HepG2 (cell line): ENCODE data around the gene NPHS1. TPM values are rescaled to one million over a fixed set of nuclear protein-coding genes. Genes with fewer than 3 reads are reported as not detected.

Experiments used
- ETV5 ChIP-seq: IDR thresholded peaks from 2 replicates; pipeline ENCODE4 v1.6.1; 2018; ENCODE audit warnings: missing biosample characterization, missing genetic modification reagents, inconsistent platforms, borderline replicate concordance
- FOSL1 ChIP-seq: sonication (generic); formaldehyde crosslinking; IDR thresholded peaks from 2 replicates; pipeline ENCODE4 v1.9.0; 2021; ENCODE audit warnings: missing genetic modification reagents, borderline replicate concordance
- HMGA1 ChIP-seq: sonication (generic); formaldehyde crosslinking; conservative IDR thresholded peaks from 2 replicates; pipeline ENCODE4 v1.4.0; 2020; ENCODE audit warnings: missing genetic modification reagents
- HNF4G ChIP-seq, 2 experiments: sonication (generic) in 1 of 2; formaldehyde crosslinking in 1 of 2; IDR thresholded peaks; 2 replicates each; pipeline versions ENCODE4 v1.4.0 to v1.6.1; 2011 to 2020; ENCODE audit warnings: borderline replicate concordance in 2 of 2, low read depth in 2 of 2, mild to moderate bottlenecking in 2 of 2, low read length in 1 of 2, missing genetic modification reagents in 1 of 2, moderate library complexity in 1 of 2
- U2AF2 ChIP-seq: fragments of 200-400 bp; formaldehyde crosslinking; IDR thresholded peaks from 2 replicates; pipeline ENCODE4 v1.6.1; 2017; ENCODE audit warnings: low read depth, mild to moderate bottlenecking, low read length
- ZFP90 ChIP-seq: sonication (generic); formaldehyde crosslinking; IDR thresholded peaks from 2 replicates; pipeline ENCODE4 v1.8.0; 2022; ENCODE audit warnings: missing genetic modification reagents, mild to moderate bottlenecking, inconsistent platforms, borderline replicate concordance
- ZFX ChIP-seq: sonication (generic); formaldehyde crosslinking; IDR thresholded peaks from 2 replicates; pipeline ENCODE4 v1.4.0; 2020; ENCODE audit warnings: mild to moderate bottlenecking, low read depth, missing genetic modification reagents, moderate library complexity
- ZNF326 ChIP-seq: sonication (generic); formaldehyde crosslinking; IDR thresholded peaks from 2 replicates; pipeline ENCODE4 v1.4.0; 2020; ENCODE audit warnings: missing genetic modification reagents, borderline replicate concordance
- ZNF329 ChIP-seq: sonication (generic); formaldehyde crosslinking; IDR thresholded peaks from 2 replicates; pipeline ENCODE4 v1.9.0; 2021; ENCODE audit warnings: low read depth, mild to moderate bottlenecking, missing genetic modification reagents
- ZNF557 ChIP-seq: sonication (generic); formaldehyde crosslinking; IDR thresholded peaks from 2 replicates; pipeline ENCODE4 v1.4.0; 2020; ENCODE audit warnings: missing genetic modification reagents
- ZNF777 ChIP-seq: sonication (generic); formaldehyde crosslinking; IDR thresholded peaks from 2 replicates; pipeline ENCODE4 v1.4.0; 2020; ENCODE audit warnings: missing genetic modification reagents
- ZNF841 ChIP-seq: sonication (generic); formaldehyde crosslinking; IDR thresholded peaks from 2 replicates; pipeline ENCODE4 v1.8.1; 2023; ENCODE audit warnings: missing genetic modification reagents, borderline replicate concordance
- polyA plus RNA-seq, 8 experiments: library from polyadenylated mRNA; depleted of rRNA in 3 of 8; stranded (reverse) in 7 of 8; unstranded in 1 of 8; fragments of >200 nt; fragmentation: Illumina TruSeq in 4 of 8; extraction: Trizol in 4 of 8; gene quantifications; 2 replicates each; pipeline versions ENCODE4 v1.2.1 to v1.2.3, GENCODE V29; 2011 to 2016; ENCODE audit warnings: low read depth in 4 of 8, missing spikeins in 1 of 8, mixed read lengths in 1 of 8; ENCODE audit not compliant: insufficient read depth in 1 of 8
- total RNA-seq, 5 experiments: library from RNA; depleted of rRNA; stranded (reverse); fragments of >200 nt; fragmentation: Illumina TruSeq; extraction: Trizol; gene quantifications; 2 replicates each; pipeline ENCODE4 v1.2.3, GENCODE V29; 2016; ENCODE audit warnings: low read depth in 1 of 5
- TF ChIP-seq, protein P1 (sequence below): sonication (generic); formaldehyde crosslinking; IDR thresholded peaks from 2 replicates; pipeline ENCODE4 v1.5.0; 2020; ENCODE audit warnings: missing genetic modification reagents
- TF ChIP-seq, protein P2 (sequence below): sonication (generic); formaldehyde crosslinking; IDR thresholded peaks from 2 replicates; pipeline ENCODE4 v1.4.0; 2020; ENCODE audit warnings: missing genetic modification reagents, borderline replicate concordance
- TF ChIP-seq, protein P3 (sequence below): sonication (generic); formaldehyde crosslinking; IDR thresholded peaks from 2 replicates; pipeline ENCODE4 v1.8.0; 2022; ENCODE audit warnings: missing genetic modification reagents, mild to moderate bottlenecking, inconsistent platforms, borderline replicate concordance

Gene NPHS1
- total and polyA plus RNA-seq, 2 of the 13 experiments (the other 11 are each of a cell fraction or from before 2014, with no cell fraction given): not detected

DNA sequence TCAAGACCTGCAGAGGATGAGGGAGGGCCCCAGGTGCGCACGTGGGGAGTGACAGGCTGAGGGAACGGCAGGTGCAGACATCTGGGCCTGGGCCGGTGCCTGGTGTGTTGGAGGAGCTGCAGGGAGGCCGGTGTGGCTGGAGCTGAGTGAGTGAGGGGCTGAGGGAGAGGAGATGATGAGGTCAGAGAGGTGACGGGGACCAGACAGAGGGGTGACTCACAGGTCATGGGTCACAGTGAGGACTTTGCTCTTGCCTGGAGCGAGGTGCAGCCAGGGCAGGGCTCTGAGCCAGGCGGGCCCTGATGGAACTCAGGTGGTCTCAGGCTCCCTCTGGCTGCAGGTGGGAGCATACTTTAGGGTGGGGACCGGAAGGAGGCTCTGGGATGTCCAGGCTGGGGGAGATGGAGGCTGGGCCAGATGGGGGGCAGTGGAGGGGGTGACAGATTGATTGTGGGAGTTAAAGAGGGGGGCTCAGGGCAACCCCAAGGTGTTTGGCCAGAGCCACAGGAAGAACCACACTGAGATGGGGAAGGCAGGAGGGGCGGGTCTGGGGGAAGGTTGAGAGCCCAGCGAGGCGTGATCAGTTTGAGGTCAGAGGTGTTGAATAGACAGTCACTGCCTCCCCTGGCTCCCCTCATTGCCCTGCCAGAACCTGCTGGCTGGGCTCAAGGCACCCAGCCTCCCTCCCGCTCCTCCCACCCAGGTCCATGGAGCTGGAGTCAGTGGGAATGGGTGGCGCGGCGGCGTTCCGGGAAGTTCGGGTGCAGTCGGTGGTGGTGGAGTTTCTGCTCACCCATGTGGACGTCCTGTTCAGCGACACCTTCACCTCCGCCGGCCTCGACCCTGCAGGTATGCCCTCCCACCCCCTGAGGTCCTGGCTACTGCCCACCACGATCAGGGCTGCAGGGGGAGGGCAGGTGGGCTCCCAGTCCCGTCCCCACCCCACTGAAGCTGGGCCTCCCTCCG is 68.6 kb downstream of the NPHS1 start (continued):
- TF ChIP-seq, protein P1, sequence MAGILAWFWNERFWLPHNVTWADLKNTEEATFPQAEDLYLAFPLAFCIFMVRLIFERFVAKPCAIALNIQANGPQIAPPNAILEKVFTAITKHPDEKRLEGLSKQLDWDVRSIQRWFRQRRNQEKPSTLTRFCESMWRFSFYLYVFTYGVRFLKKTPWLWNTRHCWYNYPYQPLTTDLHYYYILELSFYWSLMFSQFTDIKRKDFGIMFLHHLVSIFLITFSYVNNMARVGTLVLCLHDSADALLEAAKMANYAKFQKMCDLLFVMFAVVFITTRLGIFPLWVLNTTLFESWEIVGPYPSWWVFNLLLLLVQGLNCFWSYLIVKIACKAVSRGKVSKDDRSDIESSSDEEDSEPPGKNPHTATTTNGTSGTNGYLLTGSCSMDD (CRISPR knock-in tag): no peak
- TF ChIP-seq ZFX (CRISPR knock-in tag) (no peak), HMGA1 (CRISPR knock-in tag) (no peak), ZNF557 (CRISPR knock-in tag) (no peak), ZFP90 (CRISPR knock-in tag) (no peak), ZNF326 (CRISPR knock-in tag) (no peak), ETV5 (no peak), HNF4G (IDR thresholded peaks at IDR 0.05; ENCODE audit: borderline replicate concordance, low read depth, low read length) (peak; percentile 63; the same call in 1 of the 2 replicates), HNF4G (CRISPR knock-in tag; IDR thresholded peaks at IDR 0.05; ENCODE audit: borderline replicate concordance, low read depth) (peak; percentile 66; the same call in 1 of the 2 replicates), ZNF841 (CRISPR knock-in tag) (no peak), U2AF2 (no peak), ZNF329 (CRISPR knock-in tag) (no peak), FOSL1 (peak; percentile 40; the same call in 1 of the 2 replicates), ZNF777 (CRISPR knock-in tag) (no peak)
- TF ChIP-seq, protein P2, sequence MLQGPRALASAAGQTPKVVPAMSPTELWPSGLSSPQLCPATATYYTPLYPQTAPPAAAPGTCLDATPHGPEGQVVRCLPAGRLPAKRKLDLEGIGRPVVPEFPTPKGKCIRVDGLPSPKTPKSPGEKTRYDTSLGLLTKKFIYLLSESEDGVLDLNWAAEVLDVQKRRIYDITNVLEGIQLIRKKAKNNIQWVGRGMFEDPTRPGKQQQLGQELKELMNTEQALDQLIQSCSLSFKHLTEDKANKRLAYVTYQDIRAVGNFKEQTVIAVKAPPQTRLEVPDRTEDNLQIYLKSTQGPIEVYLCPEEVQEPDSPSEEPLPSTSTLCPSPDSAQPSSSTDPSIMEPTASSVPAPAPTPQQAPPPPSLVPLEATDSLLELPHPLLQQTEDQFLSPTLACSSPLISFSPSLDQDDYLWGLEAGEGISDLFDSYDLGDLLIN (CRISPR knock-in tag): no peak
- TF ChIP-seq, protein P3, sequence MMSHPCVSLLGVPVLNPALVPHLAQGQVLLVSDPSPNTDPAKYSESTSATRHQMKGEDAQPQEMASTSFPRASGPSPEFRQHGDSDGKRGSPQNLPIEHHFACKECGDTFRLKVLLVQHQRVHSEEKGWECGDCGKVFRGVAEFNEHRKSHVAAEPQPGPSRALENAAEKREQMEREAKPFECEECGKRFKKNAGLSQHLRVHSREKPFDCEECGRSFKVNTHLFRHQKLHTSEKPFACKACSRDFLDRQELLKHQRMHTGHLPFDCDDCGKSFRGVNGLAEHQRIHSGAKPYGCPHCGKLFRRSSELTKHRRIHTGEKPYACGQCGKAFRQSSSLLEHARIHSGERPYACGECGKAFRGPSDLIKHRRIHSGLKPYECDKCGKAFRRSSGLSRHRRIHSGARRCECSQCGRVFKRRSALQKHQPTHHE: no peak
